ENCODE results near the gene ECT2L. TPM values are rescaled to one million over a fixed set of nuclear protein-coding genes. Genes with fewer than 3 reads are reported as not detected.

The ECT2L gene
- total and polyA plus RNA-seq, 2 donors (not counting 3 experiments of a cell fraction or from before 2014, with no cell fraction given): not detected

DNA sequence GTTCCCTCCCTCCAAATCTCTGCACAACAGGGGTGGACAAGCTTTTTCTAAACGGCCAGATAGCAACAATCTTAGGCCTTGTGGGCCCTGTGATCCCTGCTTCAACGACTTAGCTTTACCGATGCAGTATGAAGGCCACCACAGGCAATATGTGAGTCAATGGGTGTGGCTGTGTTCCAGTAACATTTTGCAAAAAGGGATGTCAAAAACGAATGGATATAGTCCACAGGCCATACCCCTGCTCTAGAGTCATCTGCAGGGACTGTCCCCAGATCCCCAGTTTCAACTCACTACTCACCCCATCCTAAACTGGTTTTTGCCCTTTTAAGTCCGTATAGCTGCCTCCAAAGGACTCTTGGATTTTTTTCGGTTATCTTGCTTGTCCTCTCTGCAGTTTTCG, 34.4 kb downstream of the ECT2L start:
- intact Hi-C loops (cut with micrococcal nuclease) (no loop called here), dilution Hi-C loops (cut with MboI; ENCODE audit: extremely low pct_ligation_motif_present, low sequenced_read_pairs) (no loop called here)
- H3K4me1 ChIP-seq (ENCODE audit: control insufficient read depth, extremely low read depth, insufficient read depth, low read length): no peaks in the 10 kb centered on the region
- H3K4me2 ChIP-seq (ENCODE audit: insufficient read depth, low read length): no peak overlapping the region
- no peaks in the 10 kb centered on the region for H3K36me3 ChIP-seq (ENCODE audit: control insufficient read depth in 2 of 2, extremely low read depth in 1 of 2, insufficient read depth in 2 of 2, low read length in 2 of 2)
- H3K9me3 ChIP-seq (replicated peaks; ENCODE audit: control insufficient read depth, insufficient read depth, low read length): no peaks in the 10 kb centered on the region
- H3K27ac ChIP-seq (ENCODE audit: insufficient read depth, low read depth, low read length): no peak overlapping the region
- no peak overlapping the region for H3K4me3 ChIP-seq (replicated peaks in 1 of 3; ENCODE audit: insufficient read depth in 1 of 3, low read depth in 1 of 3, low read length in 3 of 3)
- no TSS peak for BruUV-seq (replicated peaks)
- H3K79me2 ChIP-seq (ENCODE audit: control insufficient read depth, insufficient read depth, low read length): no peaks in the 10 kb centered on the region
- FAIRE-seq (no peak), DNase-seq (ENCODE audit: low read depth, low spot score) (no peak)
- ChIA-PET CTCF (no interaction called here), POLR2A (no interaction called here)
- no peaks in the 10 kb centered on the region for H4K20me1 ChIP-seq (replicated peaks; ENCODE audit: control insufficient read depth, extremely low read depth, insufficient read depth, low read length)
- TF ChIP-seq POLR2AphosphoS5 (IDR thresholded peaks at IDR 0.05; ENCODE audit: insufficient read depth, low read depth, low read length) (no peak), EZH2 (IDR thresholded peaks at IDR 0.05; ENCODE audit: borderline replicate concordance, low read depth, low read length, severe bottlenecking) (no peak), CTCF (IDR thresholded peaks at IDR 0.05; ENCODE audit: extremely low read depth in 1 of 2, insufficient read depth in 1 of 2, low read depth in 1 of 2, low read length in 2 of 2) (no peak), MYC (IDR thresholded peaks at IDR 0.05; ENCODE audit: low read depth, low read length) (no peak), JUN (IDR thresholded peaks at IDR 0.05; ENCODE audit: borderline replicate concordance, insufficient read depth, insufficient read length, low read depth) (no peak), POLR2A (IDR thresholded peaks at IDR 0.05; ENCODE audit: low read depth, low read length) (no peak), FOS (IDR thresholded peaks at IDR 0.05; ENCODE audit: borderline replicate concordance, insufficient read depth, low read length) (no peak), GATA2 (IDR thresholded peaks at IDR 0.05; ENCODE audit: insufficient read depth, insufficient read length, low read depth, low read length) (no peak)
- TF ChIP-seq, protein P1, sequence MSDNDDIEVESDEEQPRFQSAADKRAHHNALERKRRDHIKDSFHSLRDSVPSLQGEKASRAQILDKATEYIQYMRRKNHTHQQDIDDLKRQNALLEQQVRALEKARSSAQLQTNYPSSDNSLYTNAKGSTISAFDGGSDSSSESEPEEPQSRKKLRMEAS (IDR thresholded peaks at IDR 0.05; ENCODE audit: insufficient read depth, insufficient read length): no peak
- no peak overlapping the region for H2AFZ ChIP-seq (ENCODE audit: low read depth, low read length)
- no peaks in the 10 kb centered on the region for H3K9me1 ChIP-seq (replicated peaks; ENCODE audit: control insufficient read depth, extremely low read depth, insufficient read depth, low read length)
- H3K9ac ChIP-seq (replicated peaks; ENCODE audit: extremely low read depth, insufficient read depth, low read length): no peak overlapping the region
- H3K27me3 ChIP-seq (ENCODE audit: control insufficient read depth in 2 of 2, insufficient read depth in 2 of 2, low read length in 2 of 2): no peaks in the 10 kb centered on the region

Measured in endothelial cell of umbilical vein (primary cell).